GM12872 (cell line): ENCODE measurements around the gene CPT1C.

Source experiments
- TF ChIP-seq, protein P1 (sequence below): IDR thresholded peaks from 3 replicates; pipeline ENCODE4 v1.5.1; 2011; ENCODE audit warnings: low read depth, mild to moderate bottlenecking, low read length, moderate library complexity; ENCODE audit not compliant: insufficient read depth

Gene CPT1C

GRCh38 chr19:49656456-49657109 is 34.3 kb upstream of the CPT1C start:
- TF ChIP-seq, protein P1, sequence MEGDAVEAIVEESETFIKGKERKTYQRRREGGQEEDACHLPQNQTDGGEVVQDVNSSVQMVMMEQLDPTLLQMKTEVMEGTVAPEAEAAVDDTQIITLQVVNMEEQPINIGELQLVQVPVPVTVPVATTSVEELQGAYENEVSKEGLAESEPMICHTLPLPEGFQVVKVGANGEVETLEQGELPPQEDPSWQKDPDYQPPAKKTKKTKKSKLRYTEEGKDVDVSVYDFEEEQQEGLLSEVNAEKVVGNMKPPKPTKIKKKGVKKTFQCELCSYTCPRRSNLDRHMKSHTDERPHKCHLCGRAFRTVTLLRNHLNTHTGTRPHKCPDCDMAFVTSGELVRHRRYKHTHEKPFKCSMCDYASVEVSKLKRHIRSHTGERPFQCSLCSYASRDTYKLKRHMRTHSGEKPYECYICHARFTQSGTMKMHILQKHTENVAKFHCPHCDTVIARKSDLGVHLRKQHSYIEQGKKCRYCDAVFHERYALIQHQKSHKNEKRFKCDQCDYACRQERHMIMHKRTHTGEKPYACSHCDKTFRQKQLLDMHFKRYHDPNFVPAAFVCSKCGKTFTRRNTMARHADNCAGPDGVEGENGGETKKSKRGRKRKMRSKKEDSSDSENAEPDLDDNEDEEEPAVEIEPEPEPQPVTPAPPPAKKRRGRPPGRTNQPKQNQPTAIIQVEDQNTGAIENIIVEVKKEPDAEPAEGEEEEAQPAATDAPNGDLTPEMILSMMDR, result no peak

DNA sequence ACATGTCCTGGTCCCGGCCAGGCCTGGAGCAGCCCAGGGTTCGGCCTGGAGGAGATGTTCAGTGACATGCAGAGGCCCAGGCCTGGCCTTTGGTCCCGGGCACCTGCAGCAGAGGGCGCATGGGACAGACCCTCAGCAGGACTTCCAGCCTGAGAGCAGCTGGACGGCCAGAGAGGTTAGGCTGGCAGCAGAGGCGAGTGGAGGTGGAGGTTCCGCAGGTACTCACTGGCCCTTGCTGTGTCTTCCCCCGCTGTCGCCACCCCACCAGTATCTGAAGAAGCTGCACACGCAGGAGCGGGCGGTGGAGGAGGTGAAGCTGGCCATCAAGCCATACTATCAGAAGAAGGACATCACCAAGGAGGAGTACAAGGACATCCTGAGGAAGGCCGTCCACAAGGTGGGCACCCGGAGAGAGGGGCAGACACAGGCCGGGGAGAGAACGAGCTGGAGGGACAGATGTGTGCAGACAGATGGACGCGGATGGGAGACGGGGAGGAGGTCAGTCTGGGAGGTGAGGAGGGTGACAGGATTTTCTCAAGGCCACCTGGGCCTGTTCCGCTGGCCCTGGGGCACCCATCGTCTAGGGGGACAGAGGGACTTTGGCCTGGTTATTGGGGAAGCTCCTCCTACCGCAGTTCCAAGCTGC is 33.3 kb upstream of the CPT1C start:
- TF ChIP-seq, protein P1, result no peak

DNA sequence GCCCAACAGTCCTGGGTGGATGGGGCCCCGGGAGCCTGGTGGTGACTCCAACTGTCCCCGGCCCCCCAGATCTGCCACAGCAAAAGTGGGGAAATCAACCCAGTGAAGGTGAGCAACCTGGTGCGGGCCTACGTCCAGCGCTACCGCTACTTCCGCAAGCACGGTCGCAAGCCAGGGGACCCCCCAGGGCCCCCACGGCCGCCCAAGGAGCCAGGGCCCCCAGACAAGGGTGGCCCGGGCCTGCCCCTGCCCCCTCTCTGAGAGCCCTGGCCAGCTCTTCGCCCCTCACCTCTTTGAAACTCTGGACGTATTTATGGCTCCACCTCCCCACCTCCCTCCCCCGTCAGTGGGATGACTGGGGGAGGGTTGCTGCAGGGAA is 32.8 kb upstream of the CPT1C start:
- TF ChIP-seq, protein P1, result no peak

DNA sequence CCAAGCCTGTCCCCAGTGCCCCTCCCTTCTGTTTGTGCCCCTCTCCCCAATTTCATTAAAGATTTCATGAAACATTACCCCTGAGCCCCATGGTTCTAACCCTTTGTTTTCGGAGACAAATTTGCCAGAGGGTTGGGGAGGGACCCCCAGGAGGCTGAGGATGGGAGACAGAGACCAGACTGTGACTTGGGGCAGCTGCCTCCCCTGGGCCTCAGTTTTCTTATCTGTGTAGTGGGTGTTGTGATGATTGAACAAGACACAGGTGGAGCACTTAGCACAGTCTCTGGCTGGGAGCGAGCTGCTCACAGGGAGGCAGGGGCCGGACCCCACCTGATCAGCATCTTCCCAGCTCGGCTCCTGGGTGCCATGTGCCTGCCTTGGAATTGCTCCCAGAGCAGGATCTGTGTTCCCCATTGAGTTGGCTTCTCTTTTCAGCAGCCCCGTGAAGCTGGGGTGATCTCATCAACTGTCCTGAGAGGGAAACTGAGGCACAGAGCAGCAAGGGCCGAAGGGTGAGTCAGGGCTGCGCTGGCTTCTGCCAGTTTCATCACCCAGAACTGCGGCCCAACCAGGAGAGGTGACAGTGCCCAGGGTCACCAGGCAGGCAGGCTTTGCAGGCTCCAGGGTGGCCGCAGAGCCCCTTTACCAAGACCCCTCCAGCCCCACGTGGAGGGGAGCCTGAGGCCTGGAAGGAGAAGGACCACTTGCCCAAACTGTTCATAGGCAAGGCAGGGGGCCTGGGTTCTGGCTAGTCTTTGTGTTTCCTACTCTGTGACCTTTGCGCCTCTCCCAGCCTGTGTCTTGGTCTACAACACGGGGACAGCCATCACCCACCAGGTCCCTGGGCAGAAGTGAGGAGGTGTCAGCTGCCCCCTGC is 32.1 kb upstream of the CPT1C start:
- TF ChIP-seq, protein P1, result no peak

GRCh38 chr19:49660338-49660961 is 30.5 kb upstream of the CPT1C start:
- TF ChIP-seq, protein P1, result no peak

- TF ChIP-seq, protein P1, result no peak
These were observed 28.9 kb upstream of the CPT1C start for GRCh38 chr19:49662011-49662410.

- TF ChIP-seq, protein P1, result no peak
These were observed 27.7 kb upstream of the CPT1C start for GRCh38 chr19:49663224-49663623.
